KMS-11 (cell line): ENCODE data around the gene ADIPOR2.
"Not testable (repeated sequence)": the region's sequence is repeated elsewhere in the genome, so short reads cannot be mapped to it uniquely, and the experiment has no call there.

Source experiments
- H2AFZ ChIP-seq: fragments of 200-600 bp; sonication (generic); 2 replicates; pipeline ENCODE4 v1.6.1; 2016; ENCODE audit warnings: antibody characterized with exemption, mixed run types, low read depth
- H3K27ac ChIP-seq: fragments of 200-600 bp; sonication (generic); 2 replicates; pipeline ENCODE4 v1.6.1; 2016; ENCODE audit warnings: mild to moderate bottlenecking, mixed run types
- H3K27me3 ChIP-seq: fragments of 200-600 bp; sonication (generic); 2 replicates; pipeline ENCODE4 v1.6.1; 2017; ENCODE audit warnings: mild to moderate bottlenecking, low read depth, mixed run types, moderate library complexity; ENCODE audit not compliant: insufficient read depth
- H3K36me3 ChIP-seq: fragments of 200-600 bp; sonication (generic); 2 replicates; pipeline ENCODE4 v1.6.1; 2017; ENCODE audit warnings: mild to moderate bottlenecking, mixed run types; ENCODE audit not compliant: insufficient read depth
- H3K4me1 ChIP-seq: fragments of 200-600 bp; sonication (generic); 2 replicates; pipeline ENCODE4 v1.6.1; 2016; ENCODE audit warnings: mild to moderate bottlenecking, low read depth, mixed run types; ENCODE audit not compliant: poor library complexity, severe bottlenecking
- H3K4me2 ChIP-seq: fragments of 200-600 bp; sonication (generic); 2 replicates; pipeline ENCODE4 v1.7.0; 2016; ENCODE audit warnings: mild to moderate bottlenecking, mixed run types
- H3K4me3 ChIP-seq: fragments of 200-600 bp; sonication (generic); IDR thresholded peaks from 2 replicates; pipeline ENCODE4 v1.6.1; 2017; ENCODE audit warnings: low read depth, low read length, mixed read lengths; ENCODE audit not compliant: insufficient read depth
- H3K79me2 ChIP-seq: fragments of 200-600 bp; sonication (generic); 2 replicates; pipeline ENCODE4 v1.6.1; 2016; ENCODE audit warnings: low read depth, mixed run types; ENCODE audit not compliant: insufficient read depth
- H3K9ac ChIP-seq: fragments of 200-600 bp; sonication (generic); 2 replicates; pipeline ENCODE4 v1.6.1; 2016; ENCODE audit warnings: mild to moderate bottlenecking, mixed run types
- H4K20me1 ChIP-seq: fragments of 200-600 bp; sonication (generic); 2 replicates; pipeline ENCODE4 v1.6.1; 2016; ENCODE audit warnings: mild to moderate bottlenecking, mixed run types; ENCODE audit not compliant: insufficient read depth
- CTCF ChIP-seq: fragments of 200-600 bp; sonication (generic); conservative IDR thresholded peaks from 2 replicates; pipeline ENCODE4 v1.6.1; 2017; ENCODE audit warnings: low read depth, mild to moderate bottlenecking, antibody characterized with exemption, low read length, moderate library complexity, mixed read lengths

ADIPOR2 gene

GRCh38 chr12:1815814-1816729, 125.2 kb downstream of the ADIPOR2 start:
- Histone ChIP-seq H3K36me3 (no peaks in the 10 kb centered on the region), H3K4me2 (no peak overlapping the region), H3K9ac (no peak overlapping the region), H3K4me1 (no peaks in the 10 kb centered on the region), H3K27ac (no peak overlapping the region), H4K20me1 (no peaks in the 10 kb centered on the region), H3K79me2 (no peaks in the 10 kb centered on the region), H3K4me3 (no peak overlapping the region), H2AFZ (no peak overlapping the region), H3K27me3 (peaks cover 82% of the 10 kb centered on the region)
- no peak for TF ChIP-seq CTCF

GRCh38 chr12:1816730-1817348, 126.0 kb downstream of the ADIPOR2 start:
- no peaks in the 10 kb centered on the region for H3K79me2 ChIP-seq
- no peak overlapping the region for H3K4me2 ChIP-seq
- H3K9ac ChIP-seq = no peak overlapping the region
- no peaks in the 10 kb centered on the region for H3K4me1 ChIP-seq
- no peak for TF ChIP-seq CTCF
- H3K4me3 ChIP-seq = no peak overlapping the region
- H2AFZ ChIP-seq = no peak overlapping the region
- H3K27ac ChIP-seq = no peak overlapping the region
- H4K20me1 ChIP-seq = no peaks in the 10 kb centered on the region
- H3K27me3 ChIP-seq = peaks cover 82% of the 10 kb centered on the region
- H3K36me3 ChIP-seq = no peaks in the 10 kb centered on the region

DNA sequence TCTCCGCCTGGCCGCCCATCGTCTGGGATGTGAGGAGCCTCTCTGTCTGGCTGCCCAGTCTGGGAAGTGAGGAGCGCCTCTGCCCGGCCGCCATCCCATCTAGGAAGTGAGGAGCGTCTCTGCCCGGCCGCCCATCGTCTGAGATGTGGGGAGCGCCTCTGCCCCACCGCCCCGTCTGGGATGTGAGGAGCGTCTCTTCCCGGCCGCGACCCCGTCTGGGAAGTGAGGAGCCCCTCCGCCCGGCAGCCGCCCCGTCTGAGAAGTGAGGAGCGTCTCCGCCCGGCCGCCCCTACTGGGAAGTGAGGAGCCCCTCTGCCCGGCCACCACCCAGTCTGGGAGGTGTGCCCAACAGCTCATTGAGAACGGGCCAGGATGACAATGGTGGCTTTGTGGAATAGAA, 127.1 kb downstream of the ADIPOR2 start:
- H2AFZ ChIP-seq, H3K4me3 ChIP-seq, H3K36me3 ChIP-seq, H3K4me1 ChIP-seq, H3K4me2 ChIP-seq, H4K20me1 ChIP-seq, H3K27ac ChIP-seq, H3K9ac ChIP-seq, H3K79me2 ChIP-seq: not testable (repeated sequence)
- peaks cover 78% of the 10 kb centered on the region for H3K27me3 ChIP-seq

DNA sequence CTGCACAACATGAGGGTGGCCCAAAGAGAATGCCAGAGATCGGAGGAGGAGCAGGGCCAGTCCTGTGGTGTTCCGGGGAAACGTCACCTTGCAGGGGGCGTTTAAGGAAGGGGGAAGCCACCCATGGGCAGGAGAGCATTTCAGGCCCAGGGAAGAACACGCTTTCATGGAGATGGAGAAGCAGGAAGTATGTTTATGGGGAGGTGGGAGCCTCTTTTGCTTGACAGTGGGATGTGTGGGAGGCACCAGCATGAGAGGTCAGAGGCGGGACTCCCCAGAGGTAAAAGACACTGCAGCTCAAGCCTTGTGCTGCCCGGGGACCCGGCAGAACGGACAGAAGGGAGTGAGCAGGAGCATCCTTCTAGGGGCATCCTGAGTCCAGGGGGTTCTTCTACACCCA, 128.2 kb downstream of the ADIPOR2 start:
- no peaks in the 10 kb centered on the region for H4K20me1 ChIP-seq
- no peaks in the 10 kb centered on the region for H3K36me3 ChIP-seq
- TF ChIP-seq CTCF = no peak
- peaks cover 72% of the 10 kb centered on the region for H3K27me3 ChIP-seq
- no peak overlapping the region for H3K4me3 ChIP-seq
- H3K4me2 ChIP-seq = no peak overlapping the region
- no peak overlapping the region for H3K9ac ChIP-seq
- no peaks in the 10 kb centered on the region for H3K4me1 ChIP-seq
- H3K79me2 ChIP-seq = no peaks in the 10 kb centered on the region
- H2AFZ ChIP-seq = no peak overlapping the region
- H3K27ac ChIP-seq = no peak overlapping the region

- no peaks in the 10 kb centered on the region for H3K4me1 ChIP-seq
Measured at GRCh38 chr12:1819571-1819970, 128.7 kb downstream of the ADIPOR2 start.

More at GRCh38 chr12:1819571-1819970, 128.7 kb downstream of the ADIPOR2 start:
- no peak overlapping the region for H3K4me3 ChIP-seq
- H3K9ac ChIP-seq = no peak overlapping the region
- H3K36me3 ChIP-seq = no peaks in the 10 kb centered on the region
- no peak for TF ChIP-seq CTCF
- H2AFZ ChIP-seq = no peak overlapping the region
- no peak overlapping the region for H3K4me2 ChIP-seq
- H3K79me2 ChIP-seq = no peaks in the 10 kb centered on the region
- peaks cover 72% of the 10 kb centered on the region for H3K27me3 ChIP-seq
- H3K27ac ChIP-seq = no peak overlapping the region
- H4K20me1 ChIP-seq = no peaks in the 10 kb centered on the region
